BE2C (cell line): Measurements from ENCODE around the gene PRM1. TPM values are rescaled to one million over a fixed set of nuclear protein-coding genes. Genes with fewer than 3 reads are reported as not detected.

ENCODE experiments used
- DNase-seq: peaks from one replicate; pipeline ENCODE4 v3.0.0-alpha.2; 2020
- H3K27me3 ChIP-seq: fragments of 250-450 bp; sonication (Bioruptor Pico); 2 replicates; pipeline ENCODE4 v1.5.1; 2020; ENCODE audit warnings: mild to moderate bottlenecking
- H3K36me3 ChIP-seq: fragments of 250-450 bp; sonication (Bioruptor Pico); 2 replicates; pipeline ENCODE4 v1.5.1; 2020; ENCODE audit warnings: mild to moderate bottlenecking
- H3K4me1 ChIP-seq: fragments of 250-450 bp; sonication (Bioruptor Pico); 2 replicates; pipeline ENCODE4 v1.5.1; 2020
- H3K4me3 ChIP-seq: 2 replicates; pipeline ENCODE4 v1.5.1; 2011; ENCODE audit warnings: low read depth, low read length
- H3K9me3 ChIP-seq: fragments of 250-450 bp; sonication (Bioruptor Pico); 2 replicates; pipeline ENCODE4 v1.5.1; 2020
- CTCF ChIP-seq: IDR thresholded peaks from 2 replicates; pipeline ENCODE4 v1.5.1; 2012; ENCODE audit warnings: mild to moderate bottlenecking, low read depth, low read length
- polyA plus RNA-seq: library from polyadenylated mRNA; unstranded; fragments of >200 nt; gene quantifications from one replicate; pipeline ENCODE4 v1.2.1, GENCODE V29; 2012; ENCODE audit warnings: low read depth, missing spikeins; ENCODE audit not compliant: insufficient read length, insufficient read depth

The PRM1 gene
- not detected for polyA plus RNA-seq

- TF ChIP-seq CTCF = no peak
- H3K4me3 ChIP-seq = no peak within 1 kb of the TSS
- no peaks in the 10 kb centered on the region for H3K27me3 ChIP-seq
- H3K9me3 ChIP-seq = no peaks in the 10 kb centered on the region
- DNase-seq = no peak
- H3K36me3 ChIP-seq = no peaks in the 10 kb centered on the region
- H3K4me1 ChIP-seq = no peaks in the 10 kb centered on the region
These were observed at the start of gene PRM1 for GRCh38 chr16:11280616-11281522. TSS of gene PRM1 (minus strand) at chr16:11281330. CDS start at chr16:11281238, 92 bp downstream.

- DNase-seq = no peak
- no peaks in the 10 kb centered on the region; the same call in 1 of the 2 replicates for H3K4me1 ChIP-seq
- no peaks in the 10 kb centered on the region for H3K36me3 ChIP-seq
- TF ChIP-seq CTCF = no peak
- H3K4me3 ChIP-seq = no peak overlapping the region
- H3K9me3 ChIP-seq = no peaks in the 10 kb centered on the region
- no peaks in the 10 kb centered on the region for H3K27me3 ChIP-seq
These were observed 49.6 kb upstream of the PRM1 start for GRCh38 chr16:11330526-11331237.

GRCh38 chr16:11329891-11330290 is 48.8 kb upstream of the PRM1 start:
- Histone ChIP-seq H3K4me1 (no peaks in the 10 kb centered on the region; the same call in 1 of the 2 replicates), H3K36me3 (no peaks in the 10 kb centered on the region), H3K9me3 (no peaks in the 10 kb centered on the region), H3K27me3 (no peaks in the 10 kb centered on the region), H3K4me3 (no peak overlapping the region)
- no peak for TF ChIP-seq CTCF
- no peak for DNase-seq

- no peak for DNase-seq
- H3K27me3 ChIP-seq = no peaks in the 10 kb centered on the region
- H3K36me3 ChIP-seq = no peaks in the 10 kb centered on the region
- no peaks in the 10 kb centered on the region; the same call in 1 of the 2 replicates for H3K4me1 ChIP-seq
- H3K9me3 ChIP-seq = no peaks in the 10 kb centered on the region
- H3K4me3 ChIP-seq = no peak overlapping the region
- TF ChIP-seq CTCF = no peak
These were observed 48.0 kb upstream of the PRM1 start for GRCh38 chr16:11329071-11329491.

DNA sequence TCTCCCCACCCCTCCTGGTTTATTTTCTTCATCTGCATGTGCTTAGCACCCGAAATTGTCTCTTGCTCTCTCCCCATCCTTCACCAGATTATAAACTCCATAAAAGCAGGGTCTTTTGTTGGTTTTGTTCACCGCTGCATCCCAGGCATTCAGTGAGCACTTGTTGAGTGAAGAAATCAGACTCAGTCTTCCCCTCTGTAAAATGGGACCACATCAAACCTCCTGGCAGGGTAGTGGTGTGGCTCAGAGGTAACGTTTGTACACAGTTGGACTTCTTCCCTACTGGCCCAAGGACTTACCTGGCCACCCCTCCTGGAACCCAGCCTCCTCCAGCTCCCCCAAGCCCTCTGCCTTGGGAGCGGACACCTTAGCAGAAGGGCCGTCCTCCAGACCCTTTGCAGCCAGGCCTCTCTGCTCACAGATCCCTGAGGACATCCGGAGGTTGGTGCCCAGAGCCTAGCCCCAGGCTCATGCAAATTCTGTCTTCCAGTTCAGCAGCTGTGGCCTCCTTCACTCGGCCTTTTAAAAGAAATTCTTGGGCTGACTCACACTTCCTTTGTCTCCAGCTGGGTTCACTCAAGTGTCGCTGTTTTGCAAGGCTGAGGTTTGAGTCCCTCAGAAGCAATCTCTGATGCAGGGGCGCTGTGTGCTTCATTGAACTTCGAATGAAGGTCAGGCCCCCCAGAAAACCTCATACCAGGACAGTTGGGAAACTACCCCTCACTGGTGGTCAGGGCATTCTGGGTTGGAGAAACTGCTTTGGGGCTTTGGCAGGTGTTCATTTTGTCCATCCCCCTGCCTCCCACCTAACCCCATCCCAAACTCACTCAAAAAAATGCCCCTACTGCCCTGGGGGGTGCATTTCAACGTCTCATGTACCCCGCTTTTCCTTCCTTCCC is 47.3 kb upstream of the PRM1 start:
- Histone ChIP-seq H3K9me3 (no peaks in the 10 kb centered on the region), H3K36me3 (no peaks in the 10 kb centered on the region), H3K4me3 (no peak overlapping the region), H3K27me3 (no peaks in the 10 kb centered on the region), H3K4me1 (no peaks in the 10 kb centered on the region; the same call in 1 of the 2 replicates)
- TF ChIP-seq CTCF = no peak
- no peak for DNase-seq
